ENCODE measurements around the gene GRIN2A. TPM values are rescaled to one million over a fixed set of nuclear protein-coding genes. Genes with fewer than 3 reads are reported as not detected.

Gene GRIN2A
- 0.76 and 1.5 TPM in 2 replicates for total RNA-seq

GRCh38 chr16:10182222-10183053 is at the start of gene GRIN2A:
Gene GRIN2A, minus strand, starts transcription at chr16:10182428. Its CDS starts 2,017 bp downstream, at chr16:10180411.
- ATAC-seq (ENCODE audit: low read depth): peak; percentile 70
- H3K27ac Mint-ChIP-seq: no peak within 1 kb of the TSS
- peaks cover 2% of the 10 kb centered on the region for H3K9me3 Mint-ChIP-seq
- ChIA-PET CTCF (interaction anchor here (1.2 kb wide), 1 partner anchor 12 kb away, joined by 5 read pairs; no protein-coding TSS in a partner anchor), POLR2A (interaction anchor here (0.5 kb wide), 1 partner anchor 1149 kb away, joined by 4 read pairs; no protein-coding TSS in a partner anchor)
- TF ChIP-seq CTCF (IDR thresholded peaks at IDR 0.05): no peak
- H3K27me3 Mint-ChIP-seq: peaks cover 55% of the 10 kb centered on the region
- H3K36me3 Mint-ChIP-seq (ENCODE audit: low read depth): no peaks in the 10 kb centered on the region
- peak within 1 kb of the TSS; percentile 78 for H3K4me3 Mint-ChIP-seq
- intact Hi-C loops (cut with micrococcal nuclease): loop anchor here (2.0 to 10.0 kb wide), 4 partner anchors 326 to 1288 kb away; no protein-coding TSS in a partner anchor
- DNase-seq: peak; percentile 49
- H3K4me1 Mint-ChIP-seq: peaks cover 24% of the 10 kb centered on the region

GRCh38 chr16:10231563-10231962 is 49.3 kb upstream of the GRIN2A start:
- H3K36me3 Mint-ChIP-seq (ENCODE audit: low read depth): no peaks in the 10 kb centered on the region
- H3K27ac Mint-ChIP-seq: no peak overlapping the region
- no peak for TF ChIP-seq CTCF (IDR thresholded peaks at IDR 0.05)
- H3K4me1 Mint-ChIP-seq: peaks cover 18% of the 10 kb centered on the region
- intact Hi-C loops (cut with micrococcal nuclease): no loop called here
- POLR2A ChIA-PET: no interaction called here
- peaks cover 15% of the 10 kb centered on the region for H3K27me3 Mint-ChIP-seq
- ATAC-seq (ENCODE audit: low read depth) (no peak), DNase-seq (no peak)
- peaks cover 6% of the 10 kb centered on the region for H3K9me3 Mint-ChIP-seq
- CTCF ChIA-PET: no interaction called here
- no peak overlapping the region for H3K4me3 Mint-ChIP-seq

GRCh38 chr16:10228779-10229178 is 46.6 kb upstream of the GRIN2A start:
- intact Hi-C loops (cut with micrococcal nuclease): no loop called here
- ChIA-PET CTCF (no interaction called here), POLR2A (no interaction called here)
- H3K4me3 Mint-ChIP-seq: no peak overlapping the region
- H3K36me3 Mint-ChIP-seq (ENCODE audit: low read depth): no peaks in the 10 kb centered on the region
- DNase-seq (no peak), ATAC-seq (ENCODE audit: low read depth) (no peak)
- no peak overlapping the region for H3K27ac Mint-ChIP-seq
- H3K9me3 Mint-ChIP-seq: peaks cover 6% of the 10 kb centered on the region
- peaks cover 18% of the 10 kb centered on the region for H3K27me3 Mint-ChIP-seq
- peaks cover 28% of the 10 kb centered on the region for H3K4me1 Mint-ChIP-seq
- TF ChIP-seq CTCF (IDR thresholded peaks at IDR 0.05): no peak

- Mint-ChIP-seq H3K36me3 (ENCODE audit: low read depth) (no peaks in the 10 kb centered on the region), H3K9me3 (no peaks in the 10 kb centered on the region), H3K27ac (no peak overlapping the region), H3K4me1 (peaks cover 28% of the 10 kb centered on the region), H3K4me3 (no peak overlapping the region), H3K27me3 (peaks cover 16% of the 10 kb centered on the region)
- ChIA-PET POLR2A (no interaction called here), CTCF (no interaction called here)
- no peak for ATAC-seq (ENCODE audit: low read depth)
- DNase-seq: no peak
- intact Hi-C loops (cut with micrococcal nuclease): no loop called here
- no peak for TF ChIP-seq CTCF (IDR thresholded peaks at IDR 0.05)
Measured at GRCh38 chr16:10226987-10227306, 44.7 kb upstream of the GRIN2A start.

- ATAC-seq (ENCODE audit: low read depth): no peak
- Mint-ChIP-seq H3K27ac (no peak overlapping the region), H3K4me3 (no peak overlapping the region), H3K36me3 (ENCODE audit: low read depth) (no peaks in the 10 kb centered on the region), H3K27me3 (peaks cover 17% of the 10 kb centered on the region), H3K9me3 (no peaks in the 10 kb centered on the region), H3K4me1 (peaks cover 28% of the 10 kb centered on the region)
- no peak for DNase-seq
- ChIA-PET CTCF (no interaction called here), POLR2A (no interaction called here)
- no peak for TF ChIP-seq CTCF (IDR thresholded peaks at IDR 0.05)
- intact Hi-C loops (cut with micrococcal nuclease): no loop called here
Measured at GRCh38 chr16:10226141-10226986, 44.1 kb upstream of the GRIN2A start.
